GM23248 (cell line): Measurements from ENCODE around the gene FASLG. TPM values are rescaled to one million over a fixed set of nuclear protein-coding genes. Genes with fewer than 3 reads are reported as not detected.
"Not testable (repeated sequence)": the region's sequence is repeated elsewhere in the genome, so short reads cannot be mapped to it uniquely, and the experiment has no call there.

ENCODE experiments used
- DNase-seq: peaks from one replicate; pipeline ENCODE4 v3.0.0-alpha.2; 2015
- H2AFZ ChIP-seq: fragments of 200-600 bp; sonication (generic); 2 replicates; pipeline ENCODE4 v1.6.1; 2016; ENCODE audit warnings: antibody characterized with exemption
- H3F3A ChIP-seq: fragments of 200-600 bp; sonication (generic); 2 replicates; pipeline ENCODE4 v1.6.1; 2016; ENCODE audit warnings: mild to moderate bottlenecking, antibody characterized with exemption, mixed run types; ENCODE audit not compliant: insufficient read depth
- H3K27ac ChIP-seq: fragments of 200-600 bp; sonication (generic); 2 replicates; pipeline ENCODE4 v1.5.1; 2016; ENCODE audit warnings: mild to moderate bottlenecking
- H3K27me3 ChIP-seq: fragments of 200-600 bp; sonication (generic); replicated peaks from 2 replicates; pipeline ENCODE4 v1.6.1; 2016; ENCODE audit warnings: mild to moderate bottlenecking; ENCODE audit not compliant: insufficient read depth
- H3K36me3 ChIP-seq: fragments of 200-600 bp; sonication (generic); 2 replicates; pipeline ENCODE4 v1.6.1; 2016; ENCODE audit warnings: low read depth, mild to moderate bottlenecking
- H3K4me1 ChIP-seq: fragments of 200-600 bp; sonication (generic); 2 replicates; pipeline ENCODE4 v1.6.1; 2016; ENCODE audit warnings: mild to moderate bottlenecking; ENCODE audit not compliant: insufficient read depth
- H3K4me2 ChIP-seq: fragments of 200-600 bp; sonication (generic); one replicate; pipeline ENCODE4 v1.6.1; 2016; ENCODE audit warnings: mild to moderate bottlenecking; ENCODE audit not compliant: unreplicated experiment
- H3K4me3 ChIP-seq: fragments of 200-600 bp; sonication (generic); 2 replicates; pipeline ENCODE4 v1.5.1; 2016; ENCODE audit warnings: mild to moderate bottlenecking
- H3K79me2 ChIP-seq: fragments of 200-600 bp; sonication (generic); 2 replicates; pipeline ENCODE4 v1.6.1; 2016; ENCODE audit warnings: mild to moderate bottlenecking; ENCODE audit not compliant: insufficient read depth
- H3K9ac ChIP-seq: fragments of 200-600 bp; sonication (generic); 2 replicates; pipeline ENCODE4 v1.6.1; 2016; ENCODE audit warnings: mild to moderate bottlenecking
- H3K9me2 ChIP-seq: fragments of 200-600 bp; sonication (generic); 2 replicates; pipeline ENCODE4 v1.6.1; 2016; ENCODE audit warnings: mixed run types, mild to moderate bottlenecking, moderate library complexity; ENCODE audit not compliant: insufficient read depth
- H3K9me3 ChIP-seq: fragments of 200-600 bp; sonication (generic); one replicate; pipeline ENCODE4 v1.6.1; 2017; ENCODE audit warnings: low read depth
- H4K20me1 ChIP-seq: fragments of 200-600 bp; sonication (generic); 2 replicates; pipeline ENCODE4 v1.6.0; 2016; ENCODE audit not compliant: insufficient read depth
- EZH2 ChIP-seq: fragments of 200-600 bp; sonication (generic); IDR thresholded peaks from 2 replicates; pipeline ENCODE4 v1.6.1; 2018; ENCODE audit warnings: antibody characterized with exemption, mild to moderate bottlenecking; ENCODE audit not compliant: insufficient read depth, poor library complexity, severe bottlenecking
- EZH2phosphoT487 ChIP-seq: fragments of 200-600 bp; sonication (generic); IDR thresholded peaks from 2 replicates; pipeline ENCODE4 v1.6.1; 2018; ENCODE audit warnings: antibody characterized with exemption, moderate library complexity, mild to moderate bottlenecking, low read depth; ENCODE audit not compliant: insufficient read depth
- WGBS, 2 experiments: methylation state at CpG; one replicate each; pipeline ENCODE4 v1.1.6; 2015 to 2017; ENCODE audit warnings: low lambda C conversion rate in 2 of 2, low coverage in 1 of 2; ENCODE audit errors: missing lambda C conversion rate in 2 of 2; 5-methylcytosine and 5-hydroxymethylcytosine counted together
- in situ Hi-C: fragments of 300-500 bp; cut with MboI; formaldehyde crosslinking; loops from 2 replicates; pipeline ENCODE4 v1.15.0; 2020
- polyA plus RNA-seq: library from polyadenylated mRNA; unstranded; fragments of >200 nt; fragmentation: Nextera tagmentation; extraction: Ambion mirVana; gene quantifications from 2 replicates; pipeline ENCODE4 v1.2.1, GENCODE V29; 2016
- total RNA-seq: library from RNA; depleted of rRNA; stranded (reverse); fragments of >200 nt; shearing (Covaris generic); gene quantifications from 2 replicates; pipeline ENCODE4 v1.2.3, GENCODE V29; 2014

The FASLG gene
- total and polyA plus RNA-seq, 2 experiments from 2014 or later = not detected

DNA sequence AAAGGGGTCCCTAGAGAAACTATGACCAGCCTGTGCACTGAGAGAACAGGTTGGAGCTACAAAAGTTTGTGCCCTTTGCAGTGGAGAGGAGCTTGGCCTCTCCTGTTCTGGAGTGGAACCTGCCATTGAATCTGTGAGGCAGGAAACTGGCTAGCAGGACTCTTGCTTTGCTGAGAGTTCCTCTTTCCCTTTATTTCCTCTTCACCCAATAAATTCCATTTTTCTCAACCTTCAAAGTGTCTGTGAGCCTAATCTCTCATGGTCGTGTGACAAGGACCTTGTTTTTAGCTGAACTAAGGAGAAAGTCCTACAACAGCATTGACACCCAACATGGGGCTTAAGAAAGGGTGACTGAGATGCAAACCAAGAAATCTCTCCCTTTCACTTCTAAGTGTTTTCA is 42.7 kb upstream of the FASLG start:
- peaks cover 9% of the 10 kb centered on the region; the same call in 1 of the 2 replicates for H3K36me3 ChIP-seq
- H3K27ac ChIP-seq = no peak overlapping the region
- 11 to 23% methylated on average over 1 of the region's 1 CpG for WGBS, 2 experiments
- no peak overlapping the region for H2AFZ ChIP-seq
- no peak overlapping the region for H3K4me2 ChIP-seq
- no peaks in the 10 kb centered on the region for H3K27me3 ChIP-seq
- no peak for TF ChIP-seq EZH2
- TF ChIP-seq EZH2phosphoT487 = no peak
- H4K20me1 ChIP-seq = no peaks in the 10 kb centered on the region
- H3K4me3 ChIP-seq = no peak overlapping the region
- H3K9me3 ChIP-seq = peaks cover 3% of the 10 kb centered on the region
- no peaks in the 10 kb centered on the region for H3F3A ChIP-seq
- no peaks in the 10 kb centered on the region for H3K9me2 ChIP-seq
- no peak overlapping the region for H3K9ac ChIP-seq
- no peaks in the 10 kb centered on the region for H3K4me1 ChIP-seq
- in situ Hi-C loops = no loop called here
- no peak for DNase-seq
- no peaks in the 10 kb centered on the region for H3K79me2 ChIP-seq

- 47 to 51% methylated on average over 3 of the region's 3 CpGs for WGBS, 2 experiments
- no peak overlapping the region for H3K27ac ChIP-seq
- in situ Hi-C loops = no loop called here
- H3K4me2 ChIP-seq = no peak overlapping the region
- no peaks in the 10 kb centered on the region for H3K9me2 ChIP-seq
- H3K4me1 ChIP-seq = no peaks in the 10 kb centered on the region
- peaks cover 5% of the 10 kb centered on the region; the same call in 1 of the 2 replicates for H3K36me3 ChIP-seq
- H3K9me3 ChIP-seq = peaks cover 3% of the 10 kb centered on the region
- no peak overlapping the region for H3K9ac ChIP-seq
- TF ChIP-seq EZH2 (no peak), EZH2phosphoT487 (no peak)
- H4K20me1 ChIP-seq = no peaks in the 10 kb centered on the region
- no peak for DNase-seq
- H3K4me3 ChIP-seq = no peak overlapping the region
- H2AFZ ChIP-seq = no peak overlapping the region
- H3F3A ChIP-seq = no peaks in the 10 kb centered on the region
- H3K79me2 ChIP-seq = no peaks in the 10 kb centered on the region
- no peaks in the 10 kb centered on the region for H3K27me3 ChIP-seq
Measured at GRCh38 chr1:172616636-172617035, 42.3 kb upstream of the FASLG start.

DNA sequence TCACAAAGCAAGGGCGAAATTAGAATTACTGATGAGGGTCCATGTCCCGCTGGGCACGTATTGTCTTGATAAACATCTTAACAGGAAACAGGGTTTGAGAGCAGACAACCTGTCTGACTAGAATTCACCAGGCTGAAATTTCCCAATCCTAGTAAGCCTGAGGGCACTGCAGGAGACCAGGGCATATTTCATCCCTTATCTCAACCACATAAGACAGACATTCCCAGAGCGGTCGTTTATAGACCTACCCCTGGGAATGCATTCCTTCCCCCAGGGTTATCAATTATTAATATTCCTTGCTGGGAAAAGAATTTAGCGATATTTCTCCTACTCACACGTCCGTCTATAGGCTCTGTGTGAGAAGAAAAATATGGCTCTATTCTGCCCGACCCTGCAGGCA is 38.3 kb upstream of the FASLG start:
- H3K4me1 ChIP-seq, H3K4me3 ChIP-seq, H3K9me2 ChIP-seq, H3K27ac ChIP-seq, H3K27me3 ChIP-seq, H3K4me2 ChIP-seq, H4K20me1 ChIP-seq, DNase-seq, H3F3A ChIP-seq, H3K36me3 ChIP-seq, H2AFZ ChIP-seq, in situ Hi-C loops, H3K79me2 ChIP-seq, H3K9me3 ChIP-seq, H3K9ac ChIP-seq: not testable (repeated sequence)
- WGBS, 2 experiments = 73 to 74% methylated on average over 9 of the region's 9 CpGs

DNA sequence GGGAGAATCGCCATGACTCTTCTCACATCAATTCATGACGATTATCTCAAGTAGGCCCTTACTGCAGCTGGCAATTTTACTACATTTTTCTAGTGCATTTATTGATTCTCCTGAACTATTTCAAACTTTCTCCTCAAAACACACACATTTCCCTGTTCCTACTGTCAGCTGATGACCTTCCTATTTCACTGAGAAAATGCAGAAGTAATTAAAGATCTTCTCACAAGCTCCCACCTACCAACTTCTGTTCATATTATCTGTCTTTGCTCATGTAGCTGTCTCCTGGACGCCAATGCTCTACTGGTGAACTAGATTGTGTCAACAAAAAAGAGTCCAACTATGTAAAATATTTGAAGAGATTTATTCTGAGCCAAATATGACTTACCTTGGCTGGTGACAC is 36.4 kb upstream of the FASLG start:
- Histone ChIP-seq H3K79me2 (no peaks in the 10 kb centered on the region), H3F3A (no peaks in the 10 kb centered on the region), H3K4me1 (no peaks in the 10 kb centered on the region), H3K36me3 (no peaks in the 10 kb centered on the region), H3K4me2 (no peak overlapping the region), H2AFZ (no peak overlapping the region), H3K9me3 (peaks cover 3% of the 10 kb centered on the region), H4K20me1 (no peaks in the 10 kb centered on the region), H3K4me3 (no peak overlapping the region), H3K9me2 (no peaks in the 10 kb centered on the region), H3K27me3 (no peaks in the 10 kb centered on the region), H3K27ac (no peak overlapping the region), H3K9ac (no peak overlapping the region)
- in situ Hi-C loops = no loop called here
- TF ChIP-seq EZH2phosphoT487 = no peak
- no peak for TF ChIP-seq EZH2
- 45 to 46% methylated on average over 3 of the region's 3 CpGs for WGBS, 2 experiments
- no peak for DNase-seq

GRCh38 chr1:172623748-172624147 is 35.2 kb upstream of the FASLG start:
- in situ Hi-C loops = no loop called here
- TF ChIP-seq EZH2phosphoT487 (no peak), EZH2 (no peak)
- H3K4me1 ChIP-seq = no peaks in the 10 kb centered on the region
- no peak overlapping the region for H3K4me2 ChIP-seq
- no peaks in the 10 kb centered on the region for H3F3A ChIP-seq
- H4K20me1 ChIP-seq = no peaks in the 10 kb centered on the region
- no peak overlapping the region for H2AFZ ChIP-seq
- H3K9me3 ChIP-seq = peaks cover 3% of the 10 kb centered on the region
- no peak overlapping the region for H3K27ac ChIP-seq
- H3K36me3 ChIP-seq = no peaks in the 10 kb centered on the region
- H3K9me2 ChIP-seq = no peaks in the 10 kb centered on the region
- no peak overlapping the region for H3K9ac ChIP-seq
- DNase-seq = no peak
- no peak overlapping the region for H3K4me3 ChIP-seq
- no peaks in the 10 kb centered on the region for H3K79me2 ChIP-seq
- no peaks in the 10 kb centered on the region for H3K27me3 ChIP-seq
- WGBS, 2 experiments = 51 to 54% methylated on average over 3 of the region's 3 CpGs
